Fibroblast of lung (primary cell): ENCODE measurements around the gene AKT2. TPM values are rescaled to one million over a fixed set of nuclear protein-coding genes. Genes with fewer than 3 reads are reported as not detected.
"Not testable (repeated sequence)": the region's sequence is repeated elsewhere in the genome, so short reads cannot be mapped to it uniquely, and the experiment has no call there.

Experiments used
- DNase-seq, 2 donors: peaks; one replicate each; pipeline versions ENCODE4 v3.0.0 to v3.0.0-alpha.2; 2010; ENCODE audit warnings: low read depth in 2 of 2
- H2AFZ ChIP-seq: 2 replicates; pipeline ENCODE4 v1.5.1; 2012; ENCODE audit warnings: low read length, control low read depth, inconsistent platforms
- H3K27ac ChIP-seq: 2 replicates; pipeline ENCODE4 v1.5.1; 2011; ENCODE audit warnings: low read length, control low read depth; ENCODE audit not compliant: insufficient read depth
- H3K27me3 ChIP-seq: 2 replicates; pipeline ENCODE4 v1.5.1; 2011; ENCODE audit warnings: mild to moderate bottlenecking, low read length; ENCODE audit not compliant: control insufficient read depth, insufficient read depth
- H3K36me3 ChIP-seq: 2 replicates; pipeline ENCODE4 v1.5.1; 2011; ENCODE audit warnings: low read length; ENCODE audit not compliant: control insufficient read depth, insufficient read depth
- H3K4me1 ChIP-seq: 2 replicates; pipeline ENCODE4 v1.5.1; 2011; ENCODE audit warnings: low read length; ENCODE audit not compliant: control insufficient read depth, insufficient read depth; ENCODE audit errors: extremely low read depth
- H3K4me2 ChIP-seq: 2 replicates; pipeline ENCODE4 v1.5.1; 2011; ENCODE audit warnings: low read length, control low read depth; ENCODE audit not compliant: insufficient read depth; ENCODE audit errors: extremely low read depth
- H3K4me3 ChIP-seq, 4 experiments: fragments of 200-600 bp in 1 of 4; sonication (generic) in 1 of 4; replicated peaks in 1 of 4; 2 replicates each; pipeline ENCODE4 v1.5.1; 2011 to 2016; ENCODE audit warnings: low read length in 4 of 4, low read depth in 3 of 4, mild to moderate bottlenecking in 3 of 4, control low read depth in 2 of 4, inconsistent platforms in 1 of 4, mixed read lengths in 1 of 4; ENCODE audit not compliant: insufficient read depth in 1 of 4; ENCODE audit errors: control extremely low read depth in 1 of 4
- H3K79me2 ChIP-seq: 2 replicates; pipeline ENCODE4 v1.5.1; 2012; ENCODE audit warnings: mild to moderate bottlenecking, low read length, inconsistent platforms; ENCODE audit not compliant: control insufficient read depth, insufficient read depth
- H3K9ac ChIP-seq: 2 replicates; pipeline ENCODE4 v1.5.1; 2011; ENCODE audit warnings: mild to moderate bottlenecking, low read length, control low read depth; ENCODE audit not compliant: insufficient read depth
- H3K9me3 ChIP-seq: 2 replicates; pipeline ENCODE4 v1.5.1; 2012; ENCODE audit warnings: low read depth, low read length; ENCODE audit not compliant: control insufficient read depth, insufficient read depth
- H4K20me1 ChIP-seq: 2 replicates; pipeline ENCODE4 v1.5.1; 2011; ENCODE audit warnings: low read length; ENCODE audit not compliant: control insufficient read depth, insufficient read depth; ENCODE audit errors: extremely low read depth
- EZH2 ChIP-seq: IDR thresholded peaks from 2 replicates; pipeline ENCODE4 v1.5.1; 2012; ENCODE audit warnings: low read length, control low read depth, mild to moderate bottlenecking; ENCODE audit errors: missing control alignments
- polyA plus RNA-seq, 2 donors: library from polyadenylated mRNA; depleted of rRNA in 1 of 2; stranded (reverse) in 1 of 2; unstranded in 1 of 2; fragments of >200 nt; gene quantifications; 2 replicates each; pipeline ENCODE4 v1.2.1, GENCODE V29; 2011 to 2012; ENCODE audit warnings: missing spikeins in 1 of 2
- total RNA-seq: library from RNA; depleted of rRNA; stranded (reverse); fragments of >200 nt; gene quantifications from 2 replicates; pipeline ENCODE4 v1.2.1, GENCODE V29; 2014
- TF ChIP-seq, protein P1 (sequence below), 2 donors: IDR thresholded peaks in 1 of 2; conservative IDR thresholded peaks in 1 of 2; 1 replicate in 1 of 2; 2 replicates in 1 of 2; pipeline ENCODE4 v1.5.1; 2011 to 2012; ENCODE audit warnings: low read length in 2 of 2, control low read depth in 1 of 2, inconsistent platforms in 1 of 2, low read depth in 1 of 2, mild to moderate bottlenecking in 1 of 2

Gene AKT2
- total and polyA plus RNA-seq, 2 donors (not counting 1 experiment from before 2014, with no cell fraction given): 76.0 to 81.5 TPM

DNA sequence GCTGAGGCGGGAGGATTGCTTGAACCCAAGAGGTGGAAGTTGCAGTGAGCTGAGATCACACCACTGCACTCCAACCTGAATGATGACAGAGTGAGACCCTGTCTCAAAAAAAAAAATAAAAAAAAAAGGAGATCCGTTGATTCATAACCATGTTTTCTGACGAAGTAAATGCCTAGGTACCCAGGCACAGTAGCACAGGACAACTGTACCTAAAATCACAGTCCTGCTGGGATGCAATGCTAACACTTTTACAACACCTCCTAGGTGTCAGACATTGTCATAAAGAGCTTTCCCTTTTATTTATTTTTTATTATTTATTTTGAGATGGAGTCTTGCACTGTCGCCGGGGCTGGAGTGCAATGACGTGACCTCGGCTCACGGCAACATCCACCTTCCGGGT is 64.5 kb downstream of the AKT2 start:
- TF ChIP-seq, protein P1, sequence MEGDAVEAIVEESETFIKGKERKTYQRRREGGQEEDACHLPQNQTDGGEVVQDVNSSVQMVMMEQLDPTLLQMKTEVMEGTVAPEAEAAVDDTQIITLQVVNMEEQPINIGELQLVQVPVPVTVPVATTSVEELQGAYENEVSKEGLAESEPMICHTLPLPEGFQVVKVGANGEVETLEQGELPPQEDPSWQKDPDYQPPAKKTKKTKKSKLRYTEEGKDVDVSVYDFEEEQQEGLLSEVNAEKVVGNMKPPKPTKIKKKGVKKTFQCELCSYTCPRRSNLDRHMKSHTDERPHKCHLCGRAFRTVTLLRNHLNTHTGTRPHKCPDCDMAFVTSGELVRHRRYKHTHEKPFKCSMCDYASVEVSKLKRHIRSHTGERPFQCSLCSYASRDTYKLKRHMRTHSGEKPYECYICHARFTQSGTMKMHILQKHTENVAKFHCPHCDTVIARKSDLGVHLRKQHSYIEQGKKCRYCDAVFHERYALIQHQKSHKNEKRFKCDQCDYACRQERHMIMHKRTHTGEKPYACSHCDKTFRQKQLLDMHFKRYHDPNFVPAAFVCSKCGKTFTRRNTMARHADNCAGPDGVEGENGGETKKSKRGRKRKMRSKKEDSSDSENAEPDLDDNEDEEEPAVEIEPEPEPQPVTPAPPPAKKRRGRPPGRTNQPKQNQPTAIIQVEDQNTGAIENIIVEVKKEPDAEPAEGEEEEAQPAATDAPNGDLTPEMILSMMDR (conservative IDR thresholded peaks at IDR 0.05 in 1 of 2, IDR thresholded peaks at IDR 0.05 in 1 of 2; ENCODE audit: low read depth in 1 of 2, low read length in 2 of 2): no peak
- no peak for TF ChIP-seq EZH2
- Histone ChIP-seq H2AFZ (no peak overlapping the region), H3K9me3 (no peaks in the 10 kb centered on the region), H4K20me1 (no peaks in the 10 kb centered on the region), H3K4me2 (no peak overlapping the region), H3K79me2 (no peaks in the 10 kb centered on the region), H3K4me1 (peaks cover 4% of the 10 kb centered on the region), H3K4me3 (no peak overlapping the region), H3K36me3 (no peaks in the 10 kb centered on the region), H3K9ac (no peak overlapping the region), H3K27me3 (peaks cover 16% of the 10 kb centered on the region), H3K27ac (no peak overlapping the region)
- no peak for DNase-seq

DNA sequence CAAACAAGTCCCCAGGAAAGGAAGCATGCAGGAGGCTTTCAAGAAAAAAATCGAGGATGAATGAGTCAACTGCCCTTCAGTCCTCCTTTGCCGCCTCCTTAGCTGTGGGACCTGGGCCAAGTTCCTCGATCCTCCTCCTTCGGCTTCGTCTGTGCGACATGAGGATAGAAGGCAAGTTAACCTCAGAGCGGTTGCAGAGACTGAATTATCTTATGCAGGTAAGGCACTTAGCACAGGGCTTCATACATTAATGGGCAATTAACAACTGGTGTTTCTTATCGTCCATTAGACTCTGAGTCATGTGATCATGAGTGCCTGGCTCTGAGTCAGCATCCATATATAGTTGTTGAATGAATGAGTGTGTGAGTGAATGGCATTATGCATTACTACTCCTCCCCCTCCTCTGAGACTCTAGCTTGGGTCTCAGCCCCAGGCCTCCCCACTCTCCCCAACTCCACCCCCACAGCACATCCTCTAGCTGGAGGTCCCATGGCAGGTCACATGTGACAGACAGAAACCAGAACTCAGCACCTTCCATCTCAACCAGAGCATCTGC is 65.3 kb downstream of the AKT2 start:
- TF ChIP-seq, protein P1 (conservative IDR thresholded peaks at IDR 0.05 in 1 of 2, IDR thresholded peaks at IDR 0.05 in 1 of 2; ENCODE audit: low read depth in 1 of 2, low read length in 2 of 2): no peak
- no peak for TF ChIP-seq EZH2
- H3K4me2 ChIP-seq: peak overlapping the region; percentile 59
- H3K27ac ChIP-seq: no peak overlapping the region
- H3K9me3 ChIP-seq: no peaks in the 10 kb centered on the region
- no peaks in the 10 kb centered on the region for H4K20me1 ChIP-seq
- H3K27me3 ChIP-seq: peaks cover 16% of the 10 kb centered on the region
- H3K9ac ChIP-seq: no peak overlapping the region
- H3K4me1 ChIP-seq: peaks cover 4% of the 10 kb centered on the region
- peak overlapping the region; percentile 17 to 40 (median 26) for H3K4me3 ChIP-seq
- DNase-seq: peak; percentile 53 to 79
- H3K79me2 ChIP-seq: no peaks in the 10 kb centered on the region
- no peaks in the 10 kb centered on the region for H3K36me3 ChIP-seq
- H2AFZ ChIP-seq: peak overlapping the region; percentile 75

DNA sequence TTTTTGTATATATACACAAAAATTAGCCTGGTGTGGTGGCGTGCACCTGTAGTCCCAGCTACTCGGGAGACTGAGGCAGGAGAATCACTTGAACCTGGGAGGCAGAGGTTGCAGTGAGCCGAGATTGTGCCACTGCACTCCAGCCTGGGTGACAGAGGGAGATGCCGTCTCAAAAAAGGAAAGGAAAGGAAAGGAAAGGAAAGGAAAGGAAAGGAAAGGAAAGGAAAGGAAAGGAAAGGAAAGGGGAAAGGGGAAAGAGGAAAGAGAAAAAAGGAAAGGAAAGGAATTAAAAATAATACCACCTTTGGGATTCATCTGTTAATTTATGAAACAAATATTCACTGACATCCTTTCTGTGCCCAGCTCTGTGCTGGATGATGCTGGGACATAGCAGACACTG is 66.1 kb downstream of the AKT2 start:
- H3K27ac ChIP-seq, H4K20me1 ChIP-seq, H3K4me2 ChIP-seq: not testable (repeated sequence)

More for the DNA sequence above, 66.1 kb downstream of the AKT2 start:
- H3K9ac ChIP-seq, H3K79me2 ChIP-seq, H3K4me1 ChIP-seq, H3K4me3 ChIP-seq, H3K9me3 ChIP-seq, DNase-seq, H2AFZ ChIP-seq, H3K36me3 ChIP-seq: not testable (repeated sequence)
- H3K27me3 ChIP-seq: peaks cover 16% of the 10 kb centered on the region
